ENCODE measurements around the gene DLEU7.

- TF ChIP-seq ZNF121 (CRISPR knock-in tag; IDR thresholded peaks at IDR 0.05) (no peak), NFE2L1 (CRISPR knock-in tag; IDR thresholded peaks at IDR 0.05) (no peak), FOXJ3 (CRISPR knock-in tag; IDR thresholded peaks at IDR 0.05; ENCODE audit: borderline replicate concordance) (no peak), MAX (CRISPR knock-in tag; IDR thresholded peaks at IDR 0.05) (no peak)
- TF ChIP-seq, protein P1, sequence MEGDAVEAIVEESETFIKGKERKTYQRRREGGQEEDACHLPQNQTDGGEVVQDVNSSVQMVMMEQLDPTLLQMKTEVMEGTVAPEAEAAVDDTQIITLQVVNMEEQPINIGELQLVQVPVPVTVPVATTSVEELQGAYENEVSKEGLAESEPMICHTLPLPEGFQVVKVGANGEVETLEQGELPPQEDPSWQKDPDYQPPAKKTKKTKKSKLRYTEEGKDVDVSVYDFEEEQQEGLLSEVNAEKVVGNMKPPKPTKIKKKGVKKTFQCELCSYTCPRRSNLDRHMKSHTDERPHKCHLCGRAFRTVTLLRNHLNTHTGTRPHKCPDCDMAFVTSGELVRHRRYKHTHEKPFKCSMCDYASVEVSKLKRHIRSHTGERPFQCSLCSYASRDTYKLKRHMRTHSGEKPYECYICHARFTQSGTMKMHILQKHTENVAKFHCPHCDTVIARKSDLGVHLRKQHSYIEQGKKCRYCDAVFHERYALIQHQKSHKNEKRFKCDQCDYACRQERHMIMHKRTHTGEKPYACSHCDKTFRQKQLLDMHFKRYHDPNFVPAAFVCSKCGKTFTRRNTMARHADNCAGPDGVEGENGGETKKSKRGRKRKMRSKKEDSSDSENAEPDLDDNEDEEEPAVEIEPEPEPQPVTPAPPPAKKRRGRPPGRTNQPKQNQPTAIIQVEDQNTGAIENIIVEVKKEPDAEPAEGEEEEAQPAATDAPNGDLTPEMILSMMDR (IDR thresholded peaks at IDR 0.05), result no peak
Observed at GRCh38 chr13:50794226-50794625, 49.3 kb downstream of the DLEU7 start.
